Stimulated activated effector memory CD8-positive, alpha-beta T cell treated with anti-CD3 and anti-CD28 coated beads, Interleukin-12 subunit alpha, Interleukin-12 subunit beta, amount 100 ng/mL, for 72 hours (primary cell): ENCODE data around the gene RFX2.
"Not testable (repeated sequence)": the region's sequence is repeated elsewhere in the genome, so short reads cannot be mapped to it uniquely, and the experiment has no call there.

Source experiments
- ATAC-seq: fragments of 150-1000 bp; cut with Tn5 transposase; 2 replicates; pipeline ENCODE4 v1.10.0; 2021
- DNase-seq, 2 donors: peaks; one replicate each; pipeline ENCODE4 v3.0.0; 2021 to 2022; ENCODE audit warnings: low spot score in 2 of 2
- H3K27ac Mint-ChIP-seq: one replicate; pipeline ENCODE4 v1.8.0; 2022; ENCODE audit warnings: mild to moderate bottlenecking, mixed read lengths
- H3K36me3 Mint-ChIP-seq: one replicate; pipeline ENCODE4 v1.8.0; 2022; ENCODE audit warnings: mild to moderate bottlenecking, mixed read lengths
- H3K4me1 Mint-ChIP-seq: one replicate; pipeline ENCODE4 v1.8.0; 2022; ENCODE audit warnings: mixed read lengths
- H3K4me3 Mint-ChIP-seq: one replicate; pipeline ENCODE4 v1.8.0; 2022; ENCODE audit warnings: mild to moderate bottlenecking, mixed read lengths
- H3K9me3 Mint-ChIP-seq: one replicate; pipeline ENCODE4 v1.8.0; 2022; ENCODE audit warnings: mixed read lengths

Gene RFX2

GRCh38 chr19:6032381-6032780 is 77.9 kb downstream of the RFX2 start:
- no peak overlapping the region for H3K27ac Mint-ChIP-seq
- DNase-seq (no peak), ATAC-seq (no peak)
- H3K4me1 Mint-ChIP-seq = peaks cover 7% of the 10 kb centered on the region
- H3K4me3 Mint-ChIP-seq = no peak overlapping the region
- H3K9me3 Mint-ChIP-seq = no peaks in the 10 kb centered on the region
- no peaks in the 10 kb centered on the region for H3K36me3 Mint-ChIP-seq

- no peak for DNase-seq
- Mint-ChIP-seq H3K27ac (no peak overlapping the region), H3K4me3 (no peak overlapping the region), H3K4me1 (peaks cover 7% of the 10 kb centered on the region), H3K36me3 (no peaks in the 10 kb centered on the region), H3K9me3 (no peaks in the 10 kb centered on the region)
- ATAC-seq = no peak
These were observed 80.1 kb downstream of the RFX2 start for GRCh38 chr19:6030214-6030507.

- no peaks in the 10 kb centered on the region for H3K36me3 Mint-ChIP-seq
- peak overlapping the region; percentile 41 for H3K27ac Mint-ChIP-seq
- ATAC-seq (no peak), DNase-seq (no peak)
- no peaks in the 10 kb centered on the region for H3K9me3 Mint-ChIP-seq
- H3K4me3 Mint-ChIP-seq = no peak overlapping the region
- peaks cover 16% of the 10 kb centered on the region for H3K4me1 Mint-ChIP-seq
These were observed 83.7 kb downstream of the RFX2 start for GRCh38 chr19:6026390-6027227.

GRCh38 chr19:6024756-6025155 is 85.5 kb downstream of the RFX2 start:
- ATAC-seq, H3K27ac Mint-ChIP-seq, H3K9me3 Mint-ChIP-seq, DNase-seq, H3K36me3 Mint-ChIP-seq, H3K4me3 Mint-ChIP-seq: not testable (repeated sequence)
- H3K4me1 Mint-ChIP-seq = peaks cover 13% of the 10 kb centered on the region

GRCh38 chr19:6023936-6024335 is 86.4 kb downstream of the RFX2 start:
- Mint-ChIP-seq H3K27ac (no peak overlapping the region), H3K4me3 (no peak overlapping the region), H3K36me3 (no peaks in the 10 kb centered on the region), H3K4me1 (peaks cover 9% of the 10 kb centered on the region), H3K9me3 (no peaks in the 10 kb centered on the region)
- ATAC-seq = no peak
- no peak for DNase-seq

- Mint-ChIP-seq H3K27ac (no peak overlapping the region), H3K4me3 (no peak overlapping the region), H3K4me1 (peaks cover 9% of the 10 kb centered on the region), H3K9me3 (no peaks in the 10 kb centered on the region), H3K36me3 (no peaks in the 10 kb centered on the region)
- DNase-seq = no peak
- ATAC-seq = no peak
These were observed 87.1 kb downstream of the RFX2 start for GRCh38 chr19:6023085-6023682.

GRCh38 chr19:6022570-6023064 is 87.7 kb downstream of the RFX2 start:
- H3K9me3 Mint-ChIP-seq = no peaks in the 10 kb centered on the region
- H3K36me3 Mint-ChIP-seq = no peaks in the 10 kb centered on the region
- no peak overlapping the region for H3K4me3 Mint-ChIP-seq
- DNase-seq (no peak), ATAC-seq (peak; percentile 6)
- no peak overlapping the region for H3K27ac Mint-ChIP-seq
- peaks cover 9% of the 10 kb centered on the region for H3K4me1 Mint-ChIP-seq

GRCh38 chr19:6021878-6022569 is 88.3 kb downstream of the RFX2 start:
- Mint-ChIP-seq H3K27ac (no peak overlapping the region), H3K4me3 (no peak overlapping the region), H3K9me3 (no peaks in the 10 kb centered on the region), H3K36me3 (no peaks in the 10 kb centered on the region), H3K4me1 (peaks cover 9% of the 10 kb centered on the region)
- peak; percentile 58 to 84 for DNase-seq
- peak; percentile 88 for ATAC-seq

- no peaks in the 10 kb centered on the region for H3K9me3 Mint-ChIP-seq
- H3K27ac Mint-ChIP-seq = no peak overlapping the region
- ATAC-seq (no peak), DNase-seq (no peak)
- no peak overlapping the region for H3K4me3 Mint-ChIP-seq
- H3K4me1 Mint-ChIP-seq = peaks cover 9% of the 10 kb centered on the region
- H3K36me3 Mint-ChIP-seq = no peaks in the 10 kb centered on the region
These were observed 89.1 kb downstream of the RFX2 start for GRCh38 chr19:6020972-6021805.

- Mint-ChIP-seq H3K9me3 (no peaks in the 10 kb centered on the region), H3K4me3 (no peak overlapping the region), H3K27ac (peak overlapping the region; percentile 52), H3K36me3 (no peaks in the 10 kb centered on the region), H3K4me1 (peaks cover 9% of the 10 kb centered on the region)
- ATAC-seq (no peak), DNase-seq (no peak)
These were observed 90.0 kb downstream of the RFX2 start for GRCh38 chr19:6020166-6020882.

GRCh38 chr19:6018786-6019185 is 91.5 kb downstream of the RFX2 start:
- H3K4me3 Mint-ChIP-seq = no peak overlapping the region
- ATAC-seq = no peak
- H3K27ac Mint-ChIP-seq = no peak overlapping the region
- H3K4me1 Mint-ChIP-seq = peaks cover 9% of the 10 kb centered on the region
- no peaks in the 10 kb centered on the region for H3K9me3 Mint-ChIP-seq
- no peaks in the 10 kb centered on the region for H3K36me3 Mint-ChIP-seq
- DNase-seq = no peak

- Mint-ChIP-seq H3K4me3 (no peak overlapping the region), H3K36me3 (no peaks in the 10 kb centered on the region), H3K27ac (no peak overlapping the region), H3K4me1 (peaks cover 3% of the 10 kb centered on the region), H3K9me3 (no peaks in the 10 kb centered on the region)
- DNase-seq (no peak), ATAC-seq (no peak)
These were observed 92.7 kb downstream of the RFX2 start for GRCh38 chr19:6017576-6017975.

- DNase-seq (no peak), ATAC-seq (no peak)
- H3K4me3 Mint-ChIP-seq = no peak overlapping the region
- no peaks in the 10 kb centered on the region for H3K9me3 Mint-ChIP-seq
- no peak overlapping the region for H3K27ac Mint-ChIP-seq
- H3K4me1 Mint-ChIP-seq = no peaks in the 10 kb centered on the region
- no peaks in the 10 kb centered on the region for H3K36me3 Mint-ChIP-seq
These were observed 94.3 kb downstream of the RFX2 start for GRCh38 chr19:6015841-6016545.

- Mint-ChIP-seq H3K4me3 (no peak overlapping the region), H3K36me3 (no peaks in the 10 kb centered on the region), H3K27ac (no peak overlapping the region), H3K4me1 (no peaks in the 10 kb centered on the region), H3K9me3 (no peaks in the 10 kb centered on the region)
- ATAC-seq (no peak), DNase-seq (no peak)
These were observed 95.7 kb downstream of the RFX2 start for GRCh38 chr19:6014551-6015135.
